ENCODE measurements around the gene CCR5AS.

Gene CCR5AS

DNA sequence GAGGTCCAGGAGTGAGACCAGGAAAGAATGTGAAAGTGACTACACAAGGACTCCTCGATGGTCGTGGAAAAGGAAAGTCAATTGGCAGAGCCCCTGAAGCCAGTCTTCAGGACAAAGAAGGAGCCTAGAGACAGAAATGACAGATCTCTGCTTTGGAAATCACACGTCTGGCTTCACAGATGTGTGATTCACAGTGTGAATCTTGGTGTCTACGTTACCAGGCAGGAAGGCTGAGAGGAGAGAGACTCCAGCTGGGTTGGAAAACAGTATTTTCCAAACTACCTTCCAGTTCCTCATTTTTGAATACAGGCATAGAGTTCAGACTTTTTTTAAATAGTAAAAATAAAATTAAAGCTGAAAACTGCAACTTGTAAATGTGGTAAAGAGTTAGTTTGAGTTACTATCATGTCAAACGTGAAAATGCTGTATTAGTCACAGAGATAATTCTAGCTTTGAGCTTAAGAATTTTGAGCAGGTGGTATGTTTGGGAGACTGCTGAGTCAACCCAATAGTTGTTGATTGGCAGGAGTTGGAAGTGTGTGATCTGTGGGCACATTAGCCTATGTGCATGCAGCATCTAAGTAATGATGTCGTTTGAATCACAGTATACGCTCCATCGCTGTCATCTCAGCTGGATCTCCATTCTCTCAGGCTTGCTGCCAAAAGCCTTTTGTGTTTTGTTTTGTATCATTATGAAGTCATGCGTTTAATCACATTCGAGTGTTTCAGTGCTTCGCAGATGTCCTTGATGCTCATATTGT, 47.0 kb downstream of the CCR5AS start:
- H3K9me3 Mint-ChIP-seq (ENCODE audit: unreplicated experiment): no peaks in the 10 kb centered on the region
- TF ChIP-seq CTCF (IDR thresholded peaks at IDR 0.05): no peak
- no peaks in the 10 kb centered on the region for H3K36me3 Mint-ChIP-seq (ENCODE audit: unreplicated experiment)
- H3K4me1 Mint-ChIP-seq (ENCODE audit: unreplicated experiment): no peaks in the 10 kb centered on the region
- H3K27me3 Mint-ChIP-seq (ENCODE audit: unreplicated experiment): peaks cover 38% of the 10 kb centered on the region
- no peak overlapping the region for H3K4me3 Mint-ChIP-seq (ENCODE audit: unreplicated experiment)
- no peak overlapping the region for H3K27ac Mint-ChIP-seq (ENCODE audit: unreplicated experiment)
- DNase-seq (ENCODE audit: extremely low spot score, unreplicated experiment): no peak

DNA sequence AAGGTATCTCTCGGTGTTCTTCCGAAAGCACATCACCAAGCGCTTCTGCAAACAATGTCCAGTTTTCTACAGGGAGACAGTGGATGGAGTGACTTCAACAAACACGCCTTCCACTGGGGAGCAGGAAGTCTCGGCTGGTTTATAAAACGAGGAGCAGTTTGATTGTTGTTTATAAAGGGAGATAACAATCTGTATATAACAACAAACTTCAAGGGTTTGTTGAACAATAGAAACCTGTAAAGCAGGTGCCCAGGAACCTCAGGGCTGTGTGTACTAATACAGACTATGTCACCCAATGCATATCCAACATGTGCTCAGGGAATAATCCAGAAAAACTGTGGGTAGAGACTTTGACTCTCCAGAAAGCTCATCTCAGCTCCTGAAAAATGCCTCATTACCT, 48.4 kb downstream of the CCR5AS start:
- no peaks in the 10 kb centered on the region for H3K4me1 Mint-ChIP-seq (ENCODE audit: unreplicated experiment)
- TF ChIP-seq CTCF (IDR thresholded peaks at IDR 0.05): no peak
- H3K4me3 Mint-ChIP-seq (ENCODE audit: unreplicated experiment): no peak overlapping the region
- H3K36me3 Mint-ChIP-seq (ENCODE audit: unreplicated experiment): no peaks in the 10 kb centered on the region
- H3K9me3 Mint-ChIP-seq (ENCODE audit: unreplicated experiment): no peaks in the 10 kb centered on the region
- H3K27me3 Mint-ChIP-seq (ENCODE audit: unreplicated experiment): peaks cover 39% of the 10 kb centered on the region
- no peak for DNase-seq (ENCODE audit: extremely low spot score, unreplicated experiment)
- no peak overlapping the region for H3K27ac Mint-ChIP-seq (ENCODE audit: unreplicated experiment)

- Mint-ChIP-seq H3K9me3 (ENCODE audit: unreplicated experiment) (no peaks in the 10 kb centered on the region), H3K4me3 (ENCODE audit: unreplicated experiment) (no peak overlapping the region), H3K27me3 (ENCODE audit: unreplicated experiment) (peaks cover 51% of the 10 kb centered on the region), H3K36me3 (ENCODE audit: unreplicated experiment) (no peaks in the 10 kb centered on the region), H3K27ac (ENCODE audit: unreplicated experiment) (no peak overlapping the region), H3K4me1 (ENCODE audit: unreplicated experiment) (no peaks in the 10 kb centered on the region)
- no peak for DNase-seq (ENCODE audit: extremely low spot score, unreplicated experiment)
- TF ChIP-seq CTCF (IDR thresholded peaks at IDR 0.05): no peak
Observed at GRCh38 chr3:46356909-46357308, 50.0 kb downstream of the CCR5AS start.

GRCh38 chr3:46356276-46356675, 50.6 kb downstream of the CCR5AS start:
- DNase-seq (ENCODE audit: extremely low spot score, unreplicated experiment): no peak
- Mint-ChIP-seq H3K36me3 (ENCODE audit: unreplicated experiment) (no peaks in the 10 kb centered on the region), H3K4me1 (ENCODE audit: unreplicated experiment) (no peaks in the 10 kb centered on the region), H3K27ac (ENCODE audit: unreplicated experiment) (no peak overlapping the region), H3K9me3 (ENCODE audit: unreplicated experiment) (no peaks in the 10 kb centered on the region), H3K4me3 (ENCODE audit: unreplicated experiment) (no peak overlapping the region), H3K27me3 (ENCODE audit: unreplicated experiment) (peaks cover 56% of the 10 kb centered on the region)
- TF ChIP-seq CTCF (IDR thresholded peaks at IDR 0.05): no peak

- Mint-ChIP-seq H3K27me3 (ENCODE audit: unreplicated experiment) (peaks cover 66% of the 10 kb centered on the region), H3K27ac (ENCODE audit: unreplicated experiment) (no peak overlapping the region), H3K36me3 (ENCODE audit: unreplicated experiment) (no peaks in the 10 kb centered on the region), H3K4me3 (ENCODE audit: unreplicated experiment) (no peak overlapping the region), H3K9me3 (ENCODE audit: unreplicated experiment) (no peaks in the 10 kb centered on the region), H3K4me1 (ENCODE audit: unreplicated experiment) (no peaks in the 10 kb centered on the region)
- no peak for DNase-seq (ENCODE audit: extremely low spot score, unreplicated experiment)
- no peak for TF ChIP-seq CTCF (IDR thresholded peaks at IDR 0.05)
Observed at GRCh38 chr3:46354984-46355383, 51.9 kb downstream of the CCR5AS start.

Data from osteocyte (in vitro differentiated cells).